HG03196 (cell line): ENCODE measurements around the gene GRIK1.

Experiments used
- ATAC-seq: cut with Tn5 transposase; IDR thresholded peaks from one replicate; pipeline ENCODE4 v1.9.1; 2021; ENCODE audit not compliant: unreplicated experiment

GRIK1 gene

GRCh38 chr21:29914326-29914725 lies 25.5 kb downstream of the GRIK1 start:
- no peak for ATAC-seq

- ATAC-seq: no peak
These were observed 30.2 kb downstream of the GRIK1 start for GRCh38 chr21:29909571-29909970.

- no peak for ATAC-seq
These were observed 35.2 kb downstream of the GRIK1 start for GRCh38 chr21:29904359-29905282.

GRCh38 chr21:29896884-29897283 lies 42.9 kb downstream of the GRIK1 start:
- ATAC-seq: no peak

GRCh38 chr21:29893687-29894086 lies 46.1 kb downstream of the GRIK1 start:
- ATAC-seq: no peak

- no peak for ATAC-seq
These were observed 47.4 kb downstream of the GRIK1 start for GRCh38 chr21:29892379-29892778.

- no peak for ATAC-seq
These were observed 51.4 kb downstream of the GRIK1 start for GRCh38 chr21:29888437-29888836.

GRCh38 chr21:29887313-29888009 lies 52.3 kb downstream of the GRIK1 start:
- no peak for ATAC-seq

- no peak for ATAC-seq
These were observed 54.3 kb downstream of the GRIK1 start for GRCh38 chr21:29885491-29885890.

- no peak for ATAC-seq
These were observed 63.9 kb downstream of the GRIK1 start for GRCh38 chr21:29875873-29876272.

- ATAC-seq: no peak
These were observed 64.6 kb downstream of the GRIK1 start for GRCh38 chr21:29875036-29875716.

- no peak for ATAC-seq
These were observed 65.9 kb downstream of the GRIK1 start for GRCh38 chr21:29873908-29874307.

- ATAC-seq: no peak
These were observed 69.0 kb downstream of the GRIK1 start for GRCh38 chr21:29870814-29871213.

GRCh38 chr21:29867796-29868195 lies 72.0 kb downstream of the GRIK1 start:
- no peak for ATAC-seq

- no peak for ATAC-seq
These were observed 79.5 kb downstream of the GRIK1 start for GRCh38 chr21:29860346-29860745.

- ATAC-seq: no peak
These were observed 82.6 kb downstream of the GRIK1 start for GRCh38 chr21:29857150-29857549.

GRCh38 chr21:29854795-29855194 lies 85.0 kb downstream of the GRIK1 start:
- ATAC-seq: no peak

- no peak for ATAC-seq
These were observed 88.2 kb downstream of the GRIK1 start for GRCh38 chr21:29851611-29852010.

- peak; percentile 87 for ATAC-seq
These were observed 90.0 kb downstream of the GRIK1 start for GRCh38 chr21:29849735-29850176.

- ATAC-seq: no peak
These were observed 96.0 kb downstream of the GRIK1 start for GRCh38 chr21:29843804-29844203.

GRCh38 chr21:29834617-29835016 lies 105.2 kb downstream of the GRIK1 start:
- no peak for ATAC-seq

- ATAC-seq: no peak
These were observed 107.6 kb downstream of the GRIK1 start for GRCh38 chr21:29832217-29832616.
